ENCODE data around the gene SGPL1. TPM values are rescaled to one million over a fixed set of nuclear protein-coding genes. Genes with fewer than 3 reads are reported as not detected.
"Not testable (repeated sequence)": the region's sequence is repeated elsewhere in the genome, so short reads cannot be mapped to it uniquely, and the experiment has no call there.

The SGPL1 gene
- total RNA-seq, 2 experiments from 2014 or later = 14.8 to 17.2 TPM

GRCh38 chr10:70851597-70852475 is 36.1 kb downstream of the SGPL1 start:
- Mint-ChIP-seq H3K27ac (no peak overlapping the region), H3K4me3 (no peak overlapping the region), H3K36me3 (ENCODE audit: low read depth) (peaks cover 21% of the 10 kb centered on the region), H3K27me3 (ENCODE audit: low read depth) (no peaks in the 10 kb centered on the region), H3K4me1 (ENCODE audit: low read depth) (peaks cover 22% of the 10 kb centered on the region), H3K9me3 (no peaks in the 10 kb centered on the region)
- CTCF ChIA-PET = no interaction called here
- intact Hi-C loops (cut with micrococcal nuclease) = no loop called here
- no peak for DNase-seq

- Mint-ChIP-seq H3K27ac (no peak overlapping the region), H3K27me3 (ENCODE audit: low read depth) (no peaks in the 10 kb centered on the region), H3K4me3 (no peak overlapping the region), H3K4me1 (ENCODE audit: low read depth) (peaks cover 14% of the 10 kb centered on the region), H3K36me3 (ENCODE audit: low read depth) (peaks cover 19% of the 10 kb centered on the region), H3K9me3 (no peaks in the 10 kb centered on the region)
- intact Hi-C loops (cut with micrococcal nuclease) = no loop called here
- CTCF ChIA-PET = no interaction called here
- no peak for DNase-seq
These were observed 37.3 kb downstream of the SGPL1 start for GRCh38 chr10:70853038-70853437.

GRCh38 chr10:70853457-70853856 is 37.7 kb downstream of the SGPL1 start:
- CTCF ChIA-PET = no interaction called here
- H3K4me3 Mint-ChIP-seq = no peak overlapping the region
- intact Hi-C loops (cut with micrococcal nuclease) = no loop called here
- no peaks in the 10 kb centered on the region for H3K27me3 Mint-ChIP-seq (ENCODE audit: low read depth)
- peaks cover 20% of the 10 kb centered on the region for H3K36me3 Mint-ChIP-seq (ENCODE audit: low read depth)
- H3K9me3 Mint-ChIP-seq = no peaks in the 10 kb centered on the region
- H3K27ac Mint-ChIP-seq = no peak overlapping the region
- DNase-seq = no peak
- peaks cover 12% of the 10 kb centered on the region for H3K4me1 Mint-ChIP-seq (ENCODE audit: low read depth)

GRCh38 chr10:70856454-70856853 is 40.7 kb downstream of the SGPL1 start:
- Mint-ChIP-seq H3K4me3 (no peak overlapping the region), H3K9me3 (no peaks in the 10 kb centered on the region), H3K36me3 (ENCODE audit: low read depth) (peaks cover 21% of the 10 kb centered on the region), H3K27ac (no peak overlapping the region), H3K4me1 (ENCODE audit: low read depth) (no peaks in the 10 kb centered on the region), H3K27me3 (ENCODE audit: low read depth) (no peaks in the 10 kb centered on the region)
- CTCF ChIA-PET = interaction anchor here (0.5 to 0.7 kb wide), 2 partner anchors 35 to 47 kb away, joined by 3 read pairs; no protein-coding TSS in a partner anchor
- intact Hi-C loops (cut with micrococcal nuclease) = no loop called here
- DNase-seq = no peak

- no peaks in the 10 kb centered on the region for H3K9me3 Mint-ChIP-seq
- no peak overlapping the region for H3K27ac Mint-ChIP-seq
- no peak overlapping the region for H3K4me3 Mint-ChIP-seq
- intact Hi-C loops (cut with micrococcal nuclease) = no loop called here
- CTCF ChIA-PET = interaction anchor here (0.5 to 1.3 kb wide), 2 partner anchors 44 to 67 kb away, joined by 3 read pairs; no protein-coding TSS in a partner anchor
- no peak for DNase-seq
- peaks cover 27% of the 10 kb centered on the region for H3K36me3 Mint-ChIP-seq (ENCODE audit: low read depth)
- H3K27me3 Mint-ChIP-seq (ENCODE audit: low read depth) = no peaks in the 10 kb centered on the region
- H3K4me1 Mint-ChIP-seq (ENCODE audit: low read depth) = peaks cover 2% of the 10 kb centered on the region
These were observed 43.0 kb downstream of the SGPL1 start for GRCh38 chr10:70858759-70859158.

GRCh38 chr10:70861495-70862197 is 45.9 kb downstream of the SGPL1 start:
- intact Hi-C loops (cut with micrococcal nuclease); H3K27ac Mint-ChIP-seq; H3K4me1 Mint-ChIP-seq (ENCODE audit: low read depth); DNase-seq; H3K4me3 Mint-ChIP-seq; H3K9me3 Mint-ChIP-seq; H3K27me3 Mint-ChIP-seq (ENCODE audit: low read depth); CTCF ChIA-PET: not testable (repeated sequence)
- H3K36me3 Mint-ChIP-seq (ENCODE audit: low read depth) = peaks cover 23% of the 10 kb centered on the region

- CTCF ChIA-PET = interaction anchor here (0.6 to 0.7 kb wide), 2 partner anchors 9 to 48 kb away, joined by 3 read pairs; no protein-coding TSS in a partner anchor
- Mint-ChIP-seq H3K9me3 (no peaks in the 10 kb centered on the region), H3K4me3 (no peak overlapping the region), H3K4me1 (ENCODE audit: low read depth) (peaks cover 5% of the 10 kb centered on the region), H3K27me3 (ENCODE audit: low read depth) (no peaks in the 10 kb centered on the region), H3K27ac (no peak overlapping the region), H3K36me3 (ENCODE audit: low read depth) (peaks cover 17% of the 10 kb centered on the region)
- no peak for DNase-seq
- intact Hi-C loops (cut with micrococcal nuclease) = no loop called here
These were observed 47.9 kb downstream of the SGPL1 start for GRCh38 chr10:70863470-70864160.

GRCh38 chr10:70864935-70865334 is 49.2 kb downstream of the SGPL1 start:
- Mint-ChIP-seq H3K4me1 (ENCODE audit: low read depth) (peaks cover 5% of the 10 kb centered on the region), H3K27ac (no peak overlapping the region), H3K9me3 (no peaks in the 10 kb centered on the region), H3K27me3 (ENCODE audit: low read depth) (no peaks in the 10 kb centered on the region), H3K36me3 (ENCODE audit: low read depth) (peaks cover 15% of the 10 kb centered on the region), H3K4me3 (no peak overlapping the region)
- intact Hi-C loops (cut with micrococcal nuclease) = no loop called here
- DNase-seq = no peak
- CTCF ChIA-PET = interaction anchor here (1.0 kb wide), 1 partner anchor 12 kb away, joined by 3 read pairs; no protein-coding TSS in a partner anchor

GRCh38 chr10:70866424-70866823 is 50.7 kb downstream of the SGPL1 start:
- no peak overlapping the region for H3K4me3 Mint-ChIP-seq
- DNase-seq = no peak
- H3K27me3 Mint-ChIP-seq (ENCODE audit: low read depth) = no peaks in the 10 kb centered on the region
- H3K36me3 Mint-ChIP-seq (ENCODE audit: low read depth) = peaks cover 10% of the 10 kb centered on the region
- no peak overlapping the region for H3K27ac Mint-ChIP-seq
- intact Hi-C loops (cut with micrococcal nuclease) = no loop called here
- H3K4me1 Mint-ChIP-seq (ENCODE audit: low read depth) = peaks cover 5% of the 10 kb centered on the region
- no peaks in the 10 kb centered on the region for H3K9me3 Mint-ChIP-seq
- CTCF ChIA-PET = no interaction called here

GRCh38 chr10:70872291-70872690 is 56.5 kb downstream of the SGPL1 start:
- no peaks in the 10 kb centered on the region for H3K9me3 Mint-ChIP-seq
- H3K27ac Mint-ChIP-seq = no peak overlapping the region
- no peaks in the 10 kb centered on the region for H3K4me1 Mint-ChIP-seq (ENCODE audit: low read depth)
- no peak overlapping the region for H3K4me3 Mint-ChIP-seq
- CTCF ChIA-PET = interaction anchor here (1.2 kb wide), 1 partner anchor 8 kb away, joined by 3 read pairs; no protein-coding TSS in a partner anchor
- no peaks in the 10 kb centered on the region for H3K27me3 Mint-ChIP-seq (ENCODE audit: low read depth)
- intact Hi-C loops (cut with micrococcal nuclease) = no loop called here
- no peak for DNase-seq
- peaks cover 8% of the 10 kb centered on the region for H3K36me3 Mint-ChIP-seq (ENCODE audit: low read depth)

- H3K27me3 Mint-ChIP-seq (ENCODE audit: low read depth) = no peaks in the 10 kb centered on the region
- no peak overlapping the region for H3K4me3 Mint-ChIP-seq
- H3K9me3 Mint-ChIP-seq = no peaks in the 10 kb centered on the region
- intact Hi-C loops (cut with micrococcal nuclease) = no loop called here
- peaks cover 7% of the 10 kb centered on the region for H3K36me3 Mint-ChIP-seq (ENCODE audit: low read depth)
- no peak overlapping the region for H3K27ac Mint-ChIP-seq
- H3K4me1 Mint-ChIP-seq (ENCODE audit: low read depth) = no peaks in the 10 kb centered on the region
- DNase-seq = no peak
- CTCF ChIA-PET = interaction anchor here (0.8 kb wide), 1 partner anchor 60 kb away, joined by 3 read pairs; no protein-coding TSS in a partner anchor
These were observed 58.3 kb downstream of the SGPL1 start for GRCh38 chr10:70874061-70874460.

- H3K9me3 Mint-ChIP-seq = no peaks in the 10 kb centered on the region
- no peaks in the 10 kb centered on the region for H3K4me1 Mint-ChIP-seq (ENCODE audit: low read depth)
- intact Hi-C loops (cut with micrococcal nuclease) = no loop called here
- H3K36me3 Mint-ChIP-seq (ENCODE audit: low read depth) = peaks cover 12% of the 10 kb centered on the region
- H3K27me3 Mint-ChIP-seq (ENCODE audit: low read depth) = no peaks in the 10 kb centered on the region
- H3K27ac Mint-ChIP-seq = no peak overlapping the region
- no peak for DNase-seq
- no peak overlapping the region for H3K4me3 Mint-ChIP-seq
- CTCF ChIA-PET = interaction anchor here (0.5 to 5.6 kb wide), 10 partner anchors 8 to 1004 kb away, joined by 3 to 40 read pairs (median 4); partner anchors contain the start of gene SGPL1
These were observed 63.5 kb downstream of the SGPL1 start for GRCh38 chr10:70879207-70879606.

Data from activated naive CD4-positive, alpha-beta T cell treated with anti-CD3 and anti-CD28 coated beads for 36 hours (primary cell).